Mucosa of stomach (tissue), 1 donor: Measurements from ENCODE around the gene CDCA7L.

Source experiments
- H3K27me3 ChIP-seq: one replicate; pipeline ENCODE4 v1.7.0; 2013; ENCODE audit warnings: mild to moderate bottlenecking, low read length; ENCODE audit not compliant: control insufficient read depth, insufficient read depth
- H3K36me3 ChIP-seq: one replicate; pipeline ENCODE4 v1.7.0; 2013; ENCODE audit warnings: low read length; ENCODE audit not compliant: control insufficient read depth, insufficient read depth
- H3K4me1 ChIP-seq: one replicate; pipeline ENCODE4 v1.7.0; 2013; ENCODE audit warnings: mild to moderate bottlenecking, low read length; ENCODE audit not compliant: control insufficient read depth, insufficient read depth
- H3K4me3 ChIP-seq: one replicate; pipeline ENCODE4 v1.7.0; 2013; ENCODE audit warnings: low read length
- H3K9ac ChIP-seq: one replicate; pipeline ENCODE4 v1.7.0; 2013; ENCODE audit warnings: mild to moderate bottlenecking, low read length, moderate library complexity
- H3K9me3 ChIP-seq: one replicate; pipeline ENCODE4 v1.7.0; 2013; ENCODE audit warnings: mild to moderate bottlenecking, low read length, moderate library complexity; ENCODE audit not compliant: control insufficient read depth
- donor health status: Pancreatic carcinoma.

The CDCA7L gene

GRCh38 chr7:21945454-21946221 lies at the start of gene CDCA7L:
Gene CDCA7L (minus strand): TSS chr7:21945899. CDS start chr7:21945804, 95 bp downstream.
- Histone ChIP-seq H3K36me3 (no peaks in the 10 kb centered on the region), H3K9ac (peak within 1 kb of the TSS; percentile 74), H3K4me3 (peak within 1 kb of the TSS; percentile 54), H3K27me3 (no peaks in the 10 kb centered on the region), H3K4me1 (peaks cover 14% of the 10 kb centered on the region), H3K9me3 (no peaks in the 10 kb centered on the region)

DNA sequence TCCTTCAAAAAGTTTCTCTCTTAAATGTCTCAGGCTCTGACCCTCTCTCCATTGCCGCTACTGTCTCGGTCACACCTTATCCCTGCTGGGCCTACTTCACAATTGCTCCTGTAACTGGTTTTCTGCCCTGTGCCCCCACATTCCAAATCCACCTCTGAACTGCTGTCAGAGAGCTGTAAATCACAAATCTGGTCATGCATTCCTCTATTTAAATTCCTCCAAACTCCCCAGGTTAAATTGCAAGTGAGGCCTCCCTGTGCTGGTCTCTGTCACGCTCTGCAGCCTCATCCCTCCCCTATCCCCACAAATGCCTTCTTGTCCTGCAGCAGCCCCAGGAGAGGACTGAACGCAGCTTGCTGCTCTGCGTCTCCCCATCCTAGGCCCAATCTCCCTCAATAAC lies 40.4 kb upstream of the CDCA7L start:
- Histone ChIP-seq H3K4me3 (no peak overlapping the region), H3K9ac (no peak overlapping the region), H3K9me3 (no peaks in the 10 kb centered on the region), H3K27me3 (no peaks in the 10 kb centered on the region), H3K36me3 (no peaks in the 10 kb centered on the region), H3K4me1 (no peaks in the 10 kb centered on the region)

DNA sequence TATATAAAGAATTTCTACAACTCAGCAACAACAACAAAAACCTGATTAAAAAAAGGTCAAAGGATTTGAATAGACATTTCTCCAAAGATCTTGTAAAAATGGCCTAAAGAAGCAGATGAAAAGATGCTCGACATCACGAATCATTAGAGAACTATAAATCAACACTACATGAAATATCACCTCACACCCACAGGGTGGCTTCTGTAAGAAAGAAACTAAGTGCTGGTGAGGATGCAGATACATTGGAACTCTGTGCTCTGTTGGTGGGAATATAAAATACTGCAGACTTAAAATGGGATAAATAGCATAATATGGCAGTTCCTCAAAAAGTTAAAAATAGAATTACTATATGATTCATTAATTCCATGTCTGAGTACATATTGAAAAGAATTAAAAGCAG lies 38.3 kb upstream of the CDCA7L start:
- H3K27me3 ChIP-seq, result no peaks in the 10 kb centered on the region
- no peaks in the 10 kb centered on the region for H3K9me3 ChIP-seq
- H3K4me1 ChIP-seq, result no peaks in the 10 kb centered on the region
- no peaks in the 10 kb centered on the region for H3K36me3 ChIP-seq
- no peak overlapping the region for H3K9ac ChIP-seq
- no peak overlapping the region for H3K4me3 ChIP-seq

DNA sequence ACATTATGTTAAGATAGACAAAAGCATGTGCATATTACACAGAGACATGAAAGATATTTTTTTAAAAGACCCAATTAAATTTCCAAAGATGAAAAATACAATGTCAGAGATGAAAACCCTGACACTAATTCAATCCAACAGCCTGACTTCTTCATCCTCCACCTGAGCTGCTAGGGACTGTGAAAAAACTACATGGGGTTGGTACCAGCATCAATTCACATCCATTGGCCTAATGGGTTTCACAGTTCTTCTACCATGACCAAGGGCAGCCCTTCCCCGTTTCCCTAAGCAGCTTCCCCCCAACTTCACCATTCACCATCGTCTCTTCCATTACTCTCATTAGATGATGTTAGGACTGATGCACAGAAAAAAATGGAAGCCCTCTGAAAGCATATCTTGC lies 37.4 kb upstream of the CDCA7L start:
- H3K9me3 ChIP-seq, result no peaks in the 10 kb centered on the region
- H3K4me1 ChIP-seq, result no peaks in the 10 kb centered on the region
- H3K9ac ChIP-seq, result no peak overlapping the region
- no peaks in the 10 kb centered on the region for H3K27me3 ChIP-seq
- H3K36me3 ChIP-seq, result no peaks in the 10 kb centered on the region
- H3K4me3 ChIP-seq, result no peak overlapping the region

DNA sequence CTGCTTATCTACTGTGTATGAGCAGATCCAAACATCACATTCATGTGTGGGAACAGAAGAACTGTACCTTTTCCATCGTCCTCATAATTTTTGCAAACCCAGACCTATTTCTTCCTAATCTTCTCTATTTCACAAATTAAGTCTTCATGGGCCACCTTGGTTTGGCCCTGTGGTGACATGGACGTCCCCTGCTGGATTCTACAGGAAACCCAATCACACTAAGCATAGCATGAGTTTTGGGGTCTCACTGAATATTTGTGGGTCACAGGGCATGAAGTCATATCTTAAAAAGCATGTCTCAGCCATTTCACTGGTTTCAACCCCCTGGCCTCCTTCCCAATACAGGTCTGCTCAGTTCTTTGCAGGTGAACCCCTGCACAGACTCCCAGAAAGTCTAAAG lies 35.8 kb upstream of the CDCA7L start:
- no peaks in the 10 kb centered on the region for H3K9me3 ChIP-seq
- no peak overlapping the region for H3K4me3 ChIP-seq
- no peak overlapping the region for H3K9ac ChIP-seq

GRCh38 chr7:21980926-21981500 lies 35.3 kb upstream of the CDCA7L start:
- H3K27me3 ChIP-seq, result no peaks in the 10 kb centered on the region
- H3K9ac ChIP-seq, result no peak overlapping the region
- no peak overlapping the region for H3K4me3 ChIP-seq
- no peaks in the 10 kb centered on the region for H3K4me1 ChIP-seq
- H3K9me3 ChIP-seq, result no peaks in the 10 kb centered on the region
- no peaks in the 10 kb centered on the region for H3K36me3 ChIP-seq

More for the DNA sequence above, 35.8 kb upstream of the CDCA7L start:
- Histone ChIP-seq H3K27me3 (no peaks in the 10 kb centered on the region), H3K36me3 (no peaks in the 10 kb centered on the region), H3K4me1 (no peaks in the 10 kb centered on the region)

DNA sequence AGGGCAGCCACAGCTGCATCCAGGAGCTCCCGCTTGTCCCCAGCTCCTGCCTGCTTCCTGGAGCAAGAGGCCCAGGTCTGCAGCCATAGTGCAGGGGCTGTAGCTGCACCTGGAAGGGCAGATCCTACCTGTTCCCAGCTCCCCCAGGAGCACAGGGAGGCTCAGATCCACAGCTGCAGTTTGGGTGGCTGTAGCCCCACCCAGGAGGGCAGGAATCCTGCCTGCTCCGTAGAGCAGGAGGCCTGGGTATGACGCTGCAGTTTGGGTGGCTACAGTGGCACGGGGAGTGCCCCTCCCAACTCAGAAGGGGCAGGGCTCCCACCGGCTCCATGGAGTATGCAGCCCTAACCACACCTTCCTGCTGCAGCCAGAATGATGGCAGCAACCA lies 26.7 kb upstream of the CDCA7L start:
- no peak overlapping the region for H3K9ac ChIP-seq
- H3K4me1 ChIP-seq, result no peaks in the 10 kb centered on the region
- H3K27me3 ChIP-seq, result no peaks in the 10 kb centered on the region
- no peaks in the 10 kb centered on the region for H3K36me3 ChIP-seq
- no peaks in the 10 kb centered on the region for H3K9me3 ChIP-seq
- H3K4me3 ChIP-seq, result no peak overlapping the region

- Histone ChIP-seq H3K27me3 (no peaks in the 10 kb centered on the region), H3K36me3 (no peaks in the 10 kb centered on the region), H3K4me1 (no peaks in the 10 kb centered on the region), H3K9ac (no peak overlapping the region), H3K4me3 (no peak overlapping the region), H3K9me3 (no peaks in the 10 kb centered on the region)
These were observed 26.2 kb upstream of the CDCA7L start for GRCh38 chr7:21971780-21972396.

GRCh38 chr7:21969822-21970221 lies 24.1 kb upstream of the CDCA7L start:
- Histone ChIP-seq H3K9ac (no peak overlapping the region), H3K4me1 (no peaks in the 10 kb centered on the region), H3K9me3 (no peaks in the 10 kb centered on the region), H3K27me3 (peaks cover 3% of the 10 kb centered on the region), H3K4me3 (no peak overlapping the region), H3K36me3 (no peaks in the 10 kb centered on the region)

- H3K4me1 ChIP-seq, result no peaks in the 10 kb centered on the region
These were observed 21.9 kb upstream of the CDCA7L start for GRCh38 chr7:21967598-21968003.

GRCh38 chr7:21966271-21966670 lies 20.6 kb upstream of the CDCA7L start:
- H3K9me3 ChIP-seq, result no peaks in the 10 kb centered on the region
- no peaks in the 10 kb centered on the region for H3K36me3 ChIP-seq
- H3K4me1 ChIP-seq, result no peaks in the 10 kb centered on the region
- H3K4me3 ChIP-seq, result no peak overlapping the region
- H3K9ac ChIP-seq, result no peak overlapping the region
- H3K27me3 ChIP-seq, result peaks cover 7% of the 10 kb centered on the region

More at GRCh38 chr7:21967598-21968003, 21.9 kb upstream of the CDCA7L start:
- Histone ChIP-seq H3K9me3 (no peaks in the 10 kb centered on the region), H3K27me3 (peaks cover 7% of the 10 kb centered on the region), H3K36me3 (no peaks in the 10 kb centered on the region), H3K9ac (no peak overlapping the region), H3K4me3 (no peak overlapping the region)

DNA sequence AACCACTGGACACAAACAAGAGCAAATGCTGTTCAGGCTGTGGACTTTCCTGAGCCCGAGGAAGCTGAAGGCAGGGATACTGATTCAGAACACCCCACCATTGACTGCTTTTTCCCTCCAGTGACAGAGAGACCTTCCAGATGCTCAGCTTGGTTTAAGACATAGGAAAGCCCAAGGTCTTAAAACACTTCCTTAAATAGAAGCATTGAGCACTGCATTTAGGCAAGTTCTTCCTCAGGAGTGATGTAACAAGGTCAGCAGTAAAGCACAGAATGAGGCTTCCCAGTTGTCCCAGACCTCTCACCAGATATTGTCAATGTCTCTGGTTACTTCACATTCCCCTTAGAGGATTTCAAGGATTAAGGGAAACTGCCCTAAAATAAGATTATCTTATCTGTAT lies 19.6 kb upstream of the CDCA7L start:
- H3K4me3 ChIP-seq, result no peak overlapping the region
- no peaks in the 10 kb centered on the region for H3K4me1 ChIP-seq
- no peak overlapping the region for H3K9ac ChIP-seq
- H3K36me3 ChIP-seq, result no peaks in the 10 kb centered on the region
- H3K27me3 ChIP-seq, result peaks cover 7% of the 10 kb centered on the region
- no peaks in the 10 kb centered on the region for H3K9me3 ChIP-seq
